ENCODE results near the gene ACBD4. TPM values are rescaled to one million over a fixed set of nuclear protein-coding genes. Genes with fewer than 3 reads are reported as not detected.
A peak's percentile ranks its signal among the peaks of the same experiment; 100 is the strongest.

Gene ACBD4
- total and polyA plus RNA-seq, 2 of the 13 experiments (the other 11 are each of a cell fraction or from before 2014, with no cell fraction given), result 16.1 to 26.9 TPM

DNA sequence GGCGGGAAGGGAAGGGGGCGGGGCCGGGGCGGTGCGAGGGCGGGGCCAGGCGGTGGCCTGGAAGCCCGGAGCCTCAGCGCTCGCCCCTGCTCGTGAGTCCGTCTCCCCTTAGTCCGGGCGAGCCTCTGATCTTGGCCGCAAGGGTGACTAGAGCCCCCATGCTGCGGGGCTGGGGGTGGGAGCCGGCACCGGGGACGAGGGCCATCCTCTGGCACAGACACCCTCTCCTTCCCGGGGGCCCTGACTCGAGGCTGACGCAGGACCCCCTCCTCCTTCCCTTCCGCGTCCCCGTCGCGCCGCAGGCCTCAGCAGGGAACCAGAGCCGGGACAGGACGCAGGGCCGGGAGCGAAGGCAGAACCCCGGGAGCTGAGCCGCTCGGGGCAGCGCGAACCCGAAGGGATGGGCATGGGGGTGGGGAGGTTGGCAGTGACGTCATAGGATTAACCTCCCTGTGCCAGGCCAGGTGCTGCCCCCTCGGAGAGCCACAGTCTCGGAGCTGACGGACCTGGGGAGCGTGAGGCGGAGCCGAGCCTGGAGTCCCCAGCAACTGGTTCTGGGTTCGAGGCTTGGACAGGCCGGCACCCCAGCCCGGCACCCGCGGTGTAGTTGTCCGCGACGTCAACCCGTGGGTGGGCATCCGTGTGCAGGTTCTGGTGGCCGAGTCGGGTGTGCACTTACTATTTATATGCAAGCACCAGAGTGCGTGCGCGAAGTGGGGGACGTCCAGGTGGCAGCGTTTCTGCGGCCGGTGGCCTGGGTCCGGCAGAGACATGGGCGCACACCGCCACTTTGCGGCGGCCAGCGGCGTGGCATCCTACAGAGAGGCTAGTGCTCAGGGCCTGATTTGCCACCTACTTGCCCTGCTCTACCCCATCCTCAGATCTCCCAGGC lies 2.7 kb upstream of the ACBD4 start (continued):
- TF ChIP-seq ARID5B (CRISPR knock-in tag; IDR thresholded peaks at IDR 0.05) (peak; percentile 29; the same call in 1 of the 2 replicates), ZBTB40 (IDR thresholded peaks at IDR 0.05) (no peak), ZBTB40 (CRISPR knock-in tag; IDR thresholded peaks at IDR 0.05) (0 out of 2 replicates have a peak, but pooled peaks have one; percentile 48), ZNF883 (CRISPR knock-in tag; IDR thresholded peaks at IDR 0.05; ENCODE audit: not compliant biosample characterization) (no peak), AHR (CRISPR knock-in tag; IDR thresholded peaks at IDR 0.05) (peak; percentile 41; the same call in 1 of the 2 replicates), ZNF274 (CRISPR knock-in tag; IDR thresholded peaks at IDR 0.05) (no peak), IKZF5 (CRISPR knock-in tag; IDR thresholded peaks at IDR 0.05) (peak; percentile 49; the same call in 1 of the 2 replicates), HMG20B (CRISPR knock-in tag; conservative IDR thresholded peaks at IDR 0.05) (no peak)
- TF ChIP-seq, protein P1, sequence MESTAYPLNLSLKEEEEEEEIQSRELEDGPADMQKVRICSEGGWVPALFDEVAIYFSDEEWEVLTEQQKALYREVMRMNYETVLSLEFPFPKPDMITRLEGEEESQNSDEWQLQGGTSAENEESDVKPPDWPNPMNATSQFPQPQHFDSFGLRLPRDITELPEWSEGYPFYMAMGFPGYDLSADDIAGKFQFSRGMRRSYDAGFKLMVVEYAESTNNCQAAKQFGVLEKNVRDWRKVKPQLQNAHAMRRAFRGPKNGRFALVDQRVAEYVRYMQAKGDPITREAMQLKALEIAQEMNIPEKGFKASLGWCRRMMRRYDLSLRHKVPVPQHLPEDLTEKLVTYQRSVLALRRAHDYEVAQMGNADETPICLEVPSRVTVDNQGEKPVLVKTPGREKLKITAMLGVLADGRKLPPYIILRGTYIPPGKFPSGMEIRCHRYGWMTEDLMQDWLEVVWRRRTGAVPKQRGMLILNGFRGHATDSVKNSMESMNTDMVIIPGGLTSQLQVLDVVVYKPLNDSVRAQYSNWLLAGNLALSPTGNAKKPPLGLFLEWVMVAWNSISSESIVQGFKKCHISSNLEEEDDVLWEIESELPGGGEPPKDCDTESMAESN (CRISPR knock-in tag; conservative IDR thresholded peaks at IDR 0.05), result peak; percentile 34; the same call in 1 of the 2 replicates
- TF ChIP-seq, protein P2, sequence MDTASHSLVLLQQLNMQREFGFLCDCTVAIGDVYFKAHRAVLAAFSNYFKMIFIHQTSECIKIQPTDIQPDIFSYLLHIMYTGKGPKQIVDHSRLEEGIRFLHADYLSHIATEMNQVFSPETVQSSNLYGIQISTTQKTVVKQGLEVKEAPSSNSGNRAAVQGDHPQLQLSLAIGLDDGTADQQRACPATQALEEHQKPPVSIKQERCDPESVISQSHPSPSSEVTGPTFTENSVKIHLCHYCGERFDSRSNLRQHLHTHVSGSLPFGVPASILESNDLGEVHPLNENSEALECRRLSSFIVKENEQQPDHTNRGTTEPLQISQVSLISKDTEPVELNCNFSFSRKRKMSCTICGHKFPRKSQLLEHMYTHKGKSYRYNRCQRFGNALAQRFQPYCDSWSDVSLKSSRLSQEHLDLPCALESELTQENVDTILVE (CRISPR knock-in tag; IDR thresholded peaks at IDR 0.05), result peak; percentile 43
